H4 (cell line): ENCODE measurements around the gene ZNF784. TPM values are rescaled to one million over a fixed set of nuclear protein-coding genes. Genes with fewer than 3 reads are reported as not detected.
"Not testable (repeated sequence)": the region's sequence is repeated elsewhere in the genome, so short reads cannot be mapped to it uniquely, and the experiment has no call there.

Experiments used
- DNase-seq: peaks from one replicate; pipeline ENCODE4 v3.0.0-alpha.2; 2015; ENCODE audit warnings: low spot score
- total RNA-seq: library from RNA; depleted of rRNA; stranded (reverse); fragments of >200 nt; shearing (Covaris generic); gene quantifications from 2 replicates; pipeline ENCODE4 v1.2.3, GENCODE V29; 2014; rRNA removed

Gene ZNF784
- total RNA-seq, 1 experiment from 2014 or later, result 5.2 TPM

GRCh38 chr19:55583897-55584296, 40.5 kb downstream of the ZNF784 start:
- not testable (repeated sequence) for DNase-seq

- not testable (repeated sequence) for DNase-seq
These were observed 42.1 kb downstream of the ZNF784 start for GRCh38 chr19:55582284-55582683.

DNA sequence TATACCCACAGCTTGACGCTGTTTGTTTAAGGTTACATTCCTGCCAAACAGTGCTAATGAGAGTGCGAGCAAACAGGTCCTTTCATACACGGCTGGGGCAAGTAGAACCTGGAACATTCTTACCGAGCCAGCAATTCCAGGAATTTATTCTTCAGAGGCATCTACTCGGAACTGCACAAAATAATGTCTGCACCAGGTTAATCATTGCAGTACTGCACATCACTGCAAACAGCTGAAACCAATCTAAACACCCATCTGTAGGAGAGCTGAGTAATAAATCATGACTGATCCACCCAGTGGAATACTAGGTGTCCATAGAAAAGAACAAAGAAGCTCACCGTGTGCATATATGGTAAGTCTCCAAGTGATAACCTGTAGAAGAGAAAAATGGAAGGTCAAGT, 42.5 kb downstream of the ZNF784 start:
- DNase-seq, result no peak

- no peak for DNase-seq
These were observed 43.1 kb downstream of the ZNF784 start for GRCh38 chr19:55581145-55581822.

GRCh38 chr19:55580628-55581144, 43.7 kb downstream of the ZNF784 start, which contains the start of gene ZNF579:
ZNF579 (minus strand) TSS chr19:55580848; CDS start chr19:55579639, 1,209 bp downstream.
- DNase-seq, result peak; percentile 93

- DNase-seq, result no peak
These were observed 44.4 kb downstream of the ZNF784 start for GRCh38 chr19:55579766-55580621.

- DNase-seq, result no peak
These were observed 45.3 kb downstream of the ZNF784 start for GRCh38 chr19:55578761-55579747.

DNA sequence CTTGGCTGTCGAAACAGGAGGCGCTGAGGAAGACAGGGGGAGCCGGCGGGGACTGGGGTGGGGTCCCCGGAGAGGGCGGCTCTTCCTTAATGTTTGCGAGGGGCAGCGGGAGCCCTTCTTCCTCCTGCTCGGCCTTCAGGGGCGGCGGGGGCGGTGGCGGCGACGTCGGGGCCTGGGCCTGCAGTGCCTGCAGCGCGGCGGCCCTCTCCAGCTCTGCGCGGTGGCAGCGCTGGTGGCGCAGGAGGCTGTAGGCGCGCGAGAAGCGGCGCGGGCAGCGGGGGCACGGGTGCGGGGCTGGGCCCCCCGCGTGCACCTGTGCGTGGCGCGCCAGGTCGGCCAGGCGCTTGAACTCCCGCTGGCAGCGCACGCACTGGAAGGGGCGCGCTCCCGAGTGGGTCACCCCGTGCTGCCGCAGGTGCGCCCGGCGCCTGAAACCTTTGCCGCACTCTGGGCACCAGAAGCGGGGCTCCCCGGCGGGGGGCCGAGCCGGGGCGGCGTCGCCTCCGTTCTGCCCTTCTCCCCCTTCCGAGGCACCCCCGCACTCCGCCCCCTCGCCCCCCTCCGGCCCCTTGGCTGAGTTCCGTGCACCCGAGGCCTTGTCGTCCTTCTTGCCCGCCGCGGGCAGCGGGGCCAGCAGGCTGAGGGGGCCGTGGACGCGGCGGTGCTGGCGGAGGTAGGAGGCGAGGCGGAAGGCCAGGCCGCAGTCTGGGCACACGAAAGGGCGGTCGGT, 46.2 kb downstream of the ZNF784 start:
- DNase-seq, result no peak

DNA sequence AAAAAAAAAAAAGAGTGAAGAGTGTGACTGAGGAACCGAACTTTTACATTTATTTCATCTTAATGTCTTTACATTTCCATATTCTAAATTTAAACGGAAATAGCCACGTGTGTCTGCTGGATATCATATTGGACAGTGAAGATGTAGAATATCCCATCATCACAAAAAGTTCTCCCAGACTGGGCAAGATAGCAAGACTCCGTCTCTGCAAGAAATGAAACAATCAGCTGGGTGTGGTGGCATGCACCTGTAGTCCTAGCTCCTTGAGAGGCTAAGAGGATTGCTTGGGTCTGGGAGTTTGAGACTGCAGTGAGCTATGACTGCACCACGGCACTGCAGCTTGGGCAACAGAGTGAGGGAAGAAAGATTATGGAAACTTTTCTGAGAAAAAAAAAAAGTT, 47.6 kb downstream of the ZNF784 start:
- DNase-seq, result no peak

DNA sequence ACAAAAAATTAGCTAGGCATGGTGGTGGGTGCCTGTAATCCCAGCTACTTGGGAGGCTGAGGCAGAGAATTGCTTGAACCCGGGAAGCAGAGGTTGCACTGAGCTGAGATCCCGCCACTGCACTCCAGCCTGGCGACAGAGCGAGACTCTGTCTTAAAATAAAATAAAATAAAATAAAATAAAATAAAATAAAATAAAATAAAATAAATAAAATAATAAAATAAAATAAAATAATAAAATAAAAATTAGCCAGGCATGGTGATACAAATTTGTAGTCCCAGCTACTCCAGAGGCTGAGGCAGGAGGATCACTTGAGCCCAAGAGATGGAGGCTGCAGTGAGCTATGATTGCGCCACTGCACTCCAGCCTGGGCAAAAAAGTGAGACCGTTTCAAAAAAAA, 50.4 kb downstream of the ZNF784 start:
- DNase-seq, result not testable (repeated sequence)

Other genes with a start within 250 kb of the ZNF784 start
- gene TMEM190, start 247.7 kb downstream of the ZNF784 start, total RNA-seq, result not detected in 2 replicates
- not detected in 2 replicates for gene TMEM238, start 240.3 kb downstream of the ZNF784 start, total RNA-seq
- gene RPL28, start 238.6 kb downstream of the ZNF784 start, total RNA-seq, result 1,100 and 1,282 TPM in 2 replicates
- gene UBE2S, start 216.8 kb downstream of the ZNF784 start, total RNA-seq, result 284 and 324 TPM in 2 replicates
- gene SHISA7, start 181.3 kb downstream of the ZNF784 start, total RNA-seq, result not detected in 2 replicates
- 187 and 279 TPM in 2 replicates for gene ISOC2, start 162.9 kb downstream of the ZNF784 start, total RNA-seq
- gene C19orf85, start 159.8 kb downstream of the ZNF784 start, total RNA-seq, result not detected in 2 replicates
- 1.4 and 3.9 TPM in 2 replicates for gene ZNF628, start 147.9 kb downstream of the ZNF784 start, total RNA-seq
- gene NAT14, start 139.4 kb downstream of the ZNF784 start, total RNA-seq, result 28.0 and 28.9 TPM in 2 replicates
- gene SSC5D, start 136.1 kb downstream of the ZNF784 start, total RNA-seq, result 0.23 and 0.29 TPM in 2 replicates
- gene SBK2, start 87.4 kb downstream of the ZNF784 start, total RNA-seq, result not detected in 2 replicates
- not detected in 2 replicates for gene SBK3, start 79.0 kb downstream of the ZNF784 start, total RNA-seq
- 2.5 and 4.6 TPM in 2 replicates for gene ZNF579, start 43.7 kb downstream of the ZNF784 start, total RNA-seq
- gene FIZ1, start 25.0 kb downstream of the ZNF784 start, total RNA-seq, result 5.1 and 7.8 TPM in 2 replicates
- 16.7 and 21.9 TPM in 2 replicates for gene ZNF524, start 24.3 kb downstream of the ZNF784 start, total RNA-seq
- gene ZNF865, start 18.9 kb downstream of the ZNF784 start, total RNA-seq, result 1.0 TPM in 2 replicates
- 9.6 and 19.2 TPM in 2 replicates for gene ZNF580, start 16.4 kb upstream of the ZNF784 start, total RNA-seq
- 28.9 and 29.5 TPM in 2 replicates for gene ZNF581, start 19.1 kb upstream of the ZNF784 start, total RNA-seq
- gene CCDC106, start 23.6 kb upstream of the ZNF784 start, total RNA-seq, result 0.45 and 2.4 TPM in 2 replicates
- 95.5 and 121 TPM in 2 replicates for gene U2AF2, start 30.5 kb upstream of the ZNF784 start, total RNA-seq
- 43.6 and 59.6 TPM in 2 replicates for gene EPN1, start 50.7 kb upstream of the ZNF784 start, total RNA-seq
- gene NLRP9, start 113.8 kb upstream of the ZNF784 start, total RNA-seq, result not detected in 2 replicates
- 7.7 and 12.4 TPM in 2 replicates for gene RFPL4A, start 134.5 kb upstream of the ZNF784 start, total RNA-seq
- 1.8 TPM in 1 of 2 replicates, not detected in the other for gene RFPL4AL1, start 144.6 kb upstream of the ZNF784 start, total RNA-seq
- 2.1 and 2.4 TPM in 2 replicates for gene NLRP11, start 207.4 kb upstream of the ZNF784 start, total RNA-seq
- 4.7 and 7.9 TPM in 2 replicates for gene NLRP4, start 212.0 kb upstream of the ZNF784 start, total RNA-seq